Stimulated activated effector memory CD8-positive, alpha-beta T cell treated with anti-CD3 and anti-CD28 coated beads, Interleukin-12 subunit alpha, Interleukin-12 subunit beta, amount 100 ng/mL, for 72 hours (primary cell): ENCODE results near the gene KIAA1328.

Experiments used
- ATAC-seq: fragments of 150-1000 bp; cut with Tn5 transposase; 2 replicates; pipeline ENCODE4 v1.10.0; 2021
- DNase-seq, 2 donors: peaks; one replicate each; pipeline ENCODE4 v3.0.0; 2021 to 2022; ENCODE audit warnings: low spot score in 2 of 2
- H3K27ac Mint-ChIP-seq: one replicate; pipeline ENCODE4 v1.8.0; 2022; ENCODE audit warnings: mild to moderate bottlenecking, mixed read lengths
- H3K36me3 Mint-ChIP-seq: one replicate; pipeline ENCODE4 v1.8.0; 2022; ENCODE audit warnings: mild to moderate bottlenecking, mixed read lengths
- H3K4me1 Mint-ChIP-seq: one replicate; pipeline ENCODE4 v1.8.0; 2022; ENCODE audit warnings: mixed read lengths
- H3K4me3 Mint-ChIP-seq: one replicate; pipeline ENCODE4 v1.8.0; 2022; ENCODE audit warnings: mild to moderate bottlenecking, mixed read lengths
- H3K9me3 Mint-ChIP-seq: one replicate; pipeline ENCODE4 v1.8.0; 2022; ENCODE audit warnings: mixed read lengths

KIAA1328 gene

DNA sequence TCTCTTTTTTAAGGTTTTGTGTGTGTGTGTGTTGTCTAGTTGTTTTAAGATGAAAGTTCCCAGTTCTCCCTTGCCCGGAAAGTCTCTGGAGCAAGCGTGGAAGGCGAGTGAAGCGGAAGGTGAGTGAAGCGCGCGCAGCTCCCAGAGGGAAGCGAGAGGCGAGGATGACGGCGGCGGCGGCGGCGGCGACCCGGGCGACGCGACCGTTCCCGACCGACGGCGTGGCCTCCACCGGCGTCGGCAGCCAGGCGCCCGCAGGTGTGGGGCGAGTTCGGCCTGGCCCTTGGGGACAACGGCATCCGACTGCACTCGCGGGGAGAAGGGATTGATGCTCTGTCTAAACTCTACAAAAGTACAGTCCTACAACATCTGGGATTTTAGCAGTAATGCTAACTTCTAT lies 414.8 kb downstream of the KIAA1328 start:
- no peak for ATAC-seq
- peaks cover 3% of the 10 kb centered on the region for H3K9me3 Mint-ChIP-seq
- H3K36me3 Mint-ChIP-seq: no peaks in the 10 kb centered on the region
- no peaks in the 10 kb centered on the region for H3K4me1 Mint-ChIP-seq
- no peak for DNase-seq
- H3K4me3 Mint-ChIP-seq: no peak overlapping the region
- H3K27ac Mint-ChIP-seq: no peak overlapping the region

DNA sequence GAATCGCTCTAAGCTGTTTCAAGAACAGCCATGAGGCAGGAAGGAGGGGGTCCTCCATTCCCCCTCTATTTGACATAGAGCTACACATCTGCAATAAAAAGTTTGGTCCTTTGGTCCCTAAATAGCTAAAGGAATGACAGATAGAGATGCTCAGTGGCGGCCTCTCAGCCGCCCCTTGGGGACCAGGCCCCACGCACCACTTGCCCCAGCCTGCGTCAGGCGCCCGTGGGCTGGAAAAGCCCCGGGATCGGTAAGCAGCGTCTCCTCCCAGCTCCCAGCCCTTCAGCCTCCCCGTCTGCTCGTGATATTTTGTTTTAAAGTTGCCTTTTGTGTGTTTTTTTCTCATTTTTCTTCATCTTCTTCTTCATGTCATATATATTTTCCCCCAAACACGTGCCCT lies 415.7 kb downstream of the KIAA1328 start:
- Mint-ChIP-seq H3K4me1 (no peaks in the 10 kb centered on the region), H3K27ac (no peak overlapping the region), H3K4me3 (no peak overlapping the region), H3K9me3 (peaks cover 3% of the 10 kb centered on the region), H3K36me3 (no peaks in the 10 kb centered on the region)
- no peak for DNase-seq
- no peak for ATAC-seq

- Mint-ChIP-seq H3K9me3 (peaks cover 3% of the 10 kb centered on the region), H3K36me3 (no peaks in the 10 kb centered on the region), H3K4me1 (no peaks in the 10 kb centered on the region), H3K27ac (no peak overlapping the region), H3K4me3 (no peak overlapping the region)
- ATAC-seq (no peak), DNase-seq (no peak)
Measured at GRCh38 chr18:37246779-37247340, 417.9 kb downstream of the KIAA1328 start.

DNA sequence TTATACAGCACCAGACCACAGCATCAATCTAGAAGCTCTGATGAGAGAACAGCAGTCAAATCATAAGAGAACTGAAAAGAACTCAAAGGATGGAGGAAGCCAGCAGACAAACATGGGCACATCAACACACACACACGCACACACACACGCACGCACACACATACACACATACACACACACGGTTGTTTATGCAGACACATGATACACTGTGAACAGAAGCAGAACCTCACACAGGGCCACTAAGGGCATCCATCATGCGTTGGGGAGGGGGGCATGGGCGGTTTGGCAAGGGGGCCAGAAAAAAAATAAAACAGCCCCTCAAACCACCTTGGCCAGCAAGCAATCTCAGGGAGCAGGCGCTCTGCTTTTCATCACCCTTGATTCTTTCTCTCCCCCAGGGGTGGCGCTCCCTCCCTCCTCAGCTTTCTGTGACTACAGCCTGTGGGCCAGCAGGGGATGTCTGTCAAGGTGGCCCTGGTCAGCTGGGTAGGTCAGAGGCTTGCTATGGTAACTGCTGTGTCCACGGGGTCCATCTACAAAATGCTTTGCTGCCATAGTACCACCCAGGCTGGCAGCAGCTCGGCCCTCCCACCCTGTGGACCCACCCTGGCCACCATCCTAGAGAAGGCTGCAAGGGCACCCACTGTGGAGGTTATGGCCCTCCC lies 418.7 kb downstream of the KIAA1328 start:
- Mint-ChIP-seq H3K4me1 (no peaks in the 10 kb centered on the region), H3K4me3 (no peak overlapping the region), H3K36me3 (no peaks in the 10 kb centered on the region), H3K27ac (no peak overlapping the region), H3K9me3 (peaks cover 3% of the 10 kb centered on the region)
- DNase-seq: no peak
- ATAC-seq: no peak

DNA sequence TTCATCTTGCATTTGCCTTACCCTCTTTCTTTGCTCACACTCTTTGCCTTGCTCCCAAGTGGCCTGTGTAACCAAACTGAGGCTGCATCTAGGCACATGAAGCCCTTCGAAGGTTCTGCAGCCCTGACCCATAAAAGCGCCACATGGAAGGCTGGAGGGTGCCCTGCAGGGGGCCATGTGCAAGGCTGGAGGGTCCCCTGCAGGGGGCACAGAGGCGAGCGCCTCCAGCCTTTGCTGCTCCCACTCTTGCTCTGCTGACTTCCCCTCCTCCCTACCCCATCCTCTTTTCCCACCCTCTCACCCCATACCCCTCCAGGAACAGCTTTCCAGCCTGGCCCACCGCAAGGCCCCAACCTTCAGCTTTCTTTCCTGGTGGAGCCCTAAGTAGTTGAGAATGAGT lies 419.4 kb downstream of the KIAA1328 start:
- Mint-ChIP-seq H3K9me3 (peaks cover 3% of the 10 kb centered on the region), H3K27ac (no peak overlapping the region), H3K4me1 (no peaks in the 10 kb centered on the region), H3K36me3 (no peaks in the 10 kb centered on the region), H3K4me3 (no peak overlapping the region)
- no peak for ATAC-seq
- no peak for DNase-seq

GRCh38 chr18:37249171-37249886 lies 420.4 kb downstream of the KIAA1328 start:
- no peak overlapping the region for H3K4me3 Mint-ChIP-seq

DNA sequence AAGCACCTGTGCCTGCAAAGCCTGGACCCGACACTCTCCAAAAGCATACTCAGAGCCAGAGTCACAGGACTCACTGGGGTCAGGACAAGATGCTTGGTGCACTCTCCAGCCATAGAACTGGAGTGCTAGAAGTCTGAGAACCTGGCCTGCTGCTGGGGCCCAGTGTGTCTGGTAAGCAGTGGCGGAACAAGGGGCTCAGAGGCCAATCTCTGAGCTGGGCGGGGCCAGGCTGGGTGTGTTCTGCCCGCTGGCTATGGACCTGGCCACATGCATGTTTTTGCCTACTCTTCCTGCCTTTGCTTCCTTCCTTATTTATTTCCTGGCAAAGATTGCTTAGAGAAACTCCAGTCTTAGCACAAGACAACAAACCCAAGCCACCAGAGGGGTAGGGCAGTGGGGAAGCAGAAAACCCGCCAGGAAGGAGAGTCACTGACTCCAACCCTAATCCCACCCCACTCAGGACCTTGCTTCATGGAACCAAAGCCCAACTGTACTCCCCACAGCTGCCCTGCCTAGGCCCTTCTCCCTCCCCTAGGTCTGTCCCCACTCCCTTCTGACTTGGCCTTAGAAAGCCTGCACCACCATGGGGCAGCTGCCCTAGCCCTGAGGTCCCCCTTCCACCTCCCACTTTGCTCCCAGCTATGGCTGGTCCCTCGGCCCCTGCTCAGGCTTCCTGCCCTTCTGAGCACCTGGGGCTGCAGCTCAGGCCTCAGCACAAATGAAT lies 421.1 kb downstream of the KIAA1328 start:
- Mint-ChIP-seq H3K27ac (peak overlapping the region; percentile 20), H3K9me3 (no peaks in the 10 kb centered on the region), H3K36me3 (no peaks in the 10 kb centered on the region), H3K4me1 (peaks cover 7% of the 10 kb centered on the region), H3K4me3 (no peak overlapping the region)
- ATAC-seq: no peak
- no peak for DNase-seq

More at GRCh38 chr18:37249171-37249886, 420.4 kb downstream of the KIAA1328 start:
- ATAC-seq (peak; percentile 15), DNase-seq (no peak)
- no peaks in the 10 kb centered on the region for H3K4me1 Mint-ChIP-seq
- no peak overlapping the region for H3K27ac Mint-ChIP-seq
- H3K9me3 Mint-ChIP-seq: peaks cover 3% of the 10 kb centered on the region
- no peaks in the 10 kb centered on the region for H3K36me3 Mint-ChIP-seq

- H3K36me3 Mint-ChIP-seq: no peaks in the 10 kb centered on the region
- no peak overlapping the region for H3K4me3 Mint-ChIP-seq
- ATAC-seq (no peak), DNase-seq (no peak)
- peaks cover 7% of the 10 kb centered on the region for H3K4me1 Mint-ChIP-seq
- H3K27ac Mint-ChIP-seq: no peak overlapping the region
- no peaks in the 10 kb centered on the region for H3K9me3 Mint-ChIP-seq
Measured at GRCh38 chr18:37251679-37252078, 422.8 kb downstream of the KIAA1328 start.

- H3K36me3 Mint-ChIP-seq: no peaks in the 10 kb centered on the region
- H3K27ac Mint-ChIP-seq: no peak overlapping the region
- no peak for DNase-seq
- no peak overlapping the region for H3K4me3 Mint-ChIP-seq
- ATAC-seq: no peak
- H3K4me1 Mint-ChIP-seq: peaks cover 7% of the 10 kb centered on the region
- H3K9me3 Mint-ChIP-seq: no peaks in the 10 kb centered on the region
Measured at GRCh38 chr18:37252342-37252741, 423.4 kb downstream of the KIAA1328 start.

- no peak overlapping the region for H3K4me3 Mint-ChIP-seq
- no peaks in the 10 kb centered on the region for H3K36me3 Mint-ChIP-seq
- peaks cover 7% of the 10 kb centered on the region for H3K4me1 Mint-ChIP-seq
Measured at GRCh38 chr18:37252854-37253393, 424.0 kb downstream of the KIAA1328 start.

GRCh38 chr18:37253394-37254235 lies 424.7 kb downstream of the KIAA1328 start:
- DNase-seq (no peak), ATAC-seq (no peak)
- no peaks in the 10 kb centered on the region for H3K9me3 Mint-ChIP-seq
- H3K27ac Mint-ChIP-seq: no peak overlapping the region
- no peaks in the 10 kb centered on the region for H3K36me3 Mint-ChIP-seq
- no peak overlapping the region for H3K4me3 Mint-ChIP-seq
- peaks cover 7% of the 10 kb centered on the region for H3K4me1 Mint-ChIP-seq

More at GRCh38 chr18:37252854-37253393, 424.0 kb downstream of the KIAA1328 start:
- ATAC-seq: no peak
- no peak for DNase-seq
- Mint-ChIP-seq H3K27ac (no peak overlapping the region), H3K9me3 (no peaks in the 10 kb centered on the region)

- Mint-ChIP-seq H3K9me3 (no peaks in the 10 kb centered on the region), H3K4me1 (peaks cover 7% of the 10 kb centered on the region), H3K36me3 (no peaks in the 10 kb centered on the region), H3K4me3 (peak overlapping the region; percentile 53), H3K27ac (no peak overlapping the region)
- DNase-seq: no peak
- no peak for ATAC-seq
Measured at GRCh38 chr18:37254236-37254754, 425.4 kb downstream of the KIAA1328 start.

DNA sequence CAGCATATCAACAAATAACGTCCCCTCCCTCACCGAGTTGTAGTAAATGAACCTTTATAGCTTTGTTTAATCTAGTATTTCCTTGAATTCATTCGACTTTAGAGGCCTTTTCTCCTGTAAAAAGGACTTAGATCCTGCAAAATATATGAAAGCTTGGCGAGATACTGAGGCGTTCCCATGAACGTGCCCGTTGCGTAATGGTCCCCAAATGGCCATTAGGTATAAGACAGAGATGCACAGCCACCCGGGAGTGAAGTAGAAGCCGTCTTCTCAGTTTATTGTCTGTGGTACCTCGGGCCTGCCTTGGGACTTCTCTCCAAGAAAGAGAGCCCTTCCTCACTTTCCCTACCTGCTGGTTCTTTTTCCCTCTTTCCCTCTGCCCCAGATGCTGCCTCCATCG lies 426.0 kb downstream of the KIAA1328 start:
- no peaks in the 10 kb centered on the region for H3K36me3 Mint-ChIP-seq
- peaks cover 7% of the 10 kb centered on the region for H3K4me1 Mint-ChIP-seq
- H3K9me3 Mint-ChIP-seq: no peaks in the 10 kb centered on the region
- ATAC-seq (no peak), DNase-seq (no peak)
- H3K4me3 Mint-ChIP-seq: peak overlapping the region; percentile 53
- no peak overlapping the region for H3K27ac Mint-ChIP-seq

DNA sequence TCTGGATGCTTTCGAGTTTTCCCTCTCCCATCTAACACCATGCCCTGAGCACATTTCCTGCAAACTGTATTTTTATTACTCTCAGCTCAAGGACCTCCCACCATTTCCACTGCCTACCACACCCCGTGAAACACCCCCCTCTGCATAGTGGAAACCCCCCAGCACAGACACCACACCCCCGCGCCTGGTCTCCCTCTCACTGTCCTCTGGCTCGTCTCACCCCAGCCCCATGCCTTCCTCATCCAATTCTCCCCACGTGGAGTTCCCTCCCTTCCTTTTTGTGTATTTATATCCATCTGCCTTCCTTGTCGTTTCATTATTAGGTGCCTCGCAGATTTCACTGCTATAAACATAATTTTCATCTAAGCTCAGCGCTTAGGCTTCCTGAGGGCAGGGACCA lies 429.2 kb downstream of the KIAA1328 start:
- Mint-ChIP-seq H3K9me3 (no peaks in the 10 kb centered on the region), H3K36me3 (no peaks in the 10 kb centered on the region), H3K4me1 (peaks cover 7% of the 10 kb centered on the region), H3K27ac (no peak overlapping the region), H3K4me3 (no peak overlapping the region)
- ATAC-seq: no peak
- no peak for DNase-seq
